B cell (primary cell): ENCODE data around the gene LRCH2.

Source experiments
- EZH2 ChIP-seq: IDR thresholded peaks from 2 replicates; pipeline ENCODE4 v1.6.1; 2012; ENCODE audit warnings: borderline replicate concordance, low read depth, mild to moderate bottlenecking, moderate library complexity, low read length; ENCODE audit not compliant: insufficient read depth, poor library complexity, severe bottlenecking
- TF ChIP-seq, protein P1 (sequence below): fragments of 200-600 bp; IDR thresholded peaks from one replicate; pipeline ENCODE4 v1.8.0; 2022; ENCODE audit warnings: antibody characterized with exemption, mild to moderate bottlenecking

DNA sequence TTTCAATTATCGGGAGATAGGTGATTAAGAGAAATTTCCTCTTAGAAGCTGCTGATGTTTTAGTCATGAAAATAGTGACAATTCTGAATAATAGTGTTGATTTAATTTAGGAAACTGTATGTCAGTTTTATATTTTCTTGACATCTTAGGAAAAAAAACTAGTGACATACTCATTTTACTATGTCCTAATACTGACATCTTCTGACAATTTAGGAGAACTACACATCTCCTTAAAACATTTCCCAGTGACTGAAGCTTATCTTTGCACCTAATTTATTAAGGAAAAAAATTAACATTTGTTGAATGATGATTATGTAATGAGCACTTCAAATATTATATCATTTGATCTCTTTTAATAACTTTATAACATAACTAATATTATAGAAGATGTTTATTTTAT lies 86.7 kb downstream of the LRCH2 start:
- TF ChIP-seq, protein P1, sequence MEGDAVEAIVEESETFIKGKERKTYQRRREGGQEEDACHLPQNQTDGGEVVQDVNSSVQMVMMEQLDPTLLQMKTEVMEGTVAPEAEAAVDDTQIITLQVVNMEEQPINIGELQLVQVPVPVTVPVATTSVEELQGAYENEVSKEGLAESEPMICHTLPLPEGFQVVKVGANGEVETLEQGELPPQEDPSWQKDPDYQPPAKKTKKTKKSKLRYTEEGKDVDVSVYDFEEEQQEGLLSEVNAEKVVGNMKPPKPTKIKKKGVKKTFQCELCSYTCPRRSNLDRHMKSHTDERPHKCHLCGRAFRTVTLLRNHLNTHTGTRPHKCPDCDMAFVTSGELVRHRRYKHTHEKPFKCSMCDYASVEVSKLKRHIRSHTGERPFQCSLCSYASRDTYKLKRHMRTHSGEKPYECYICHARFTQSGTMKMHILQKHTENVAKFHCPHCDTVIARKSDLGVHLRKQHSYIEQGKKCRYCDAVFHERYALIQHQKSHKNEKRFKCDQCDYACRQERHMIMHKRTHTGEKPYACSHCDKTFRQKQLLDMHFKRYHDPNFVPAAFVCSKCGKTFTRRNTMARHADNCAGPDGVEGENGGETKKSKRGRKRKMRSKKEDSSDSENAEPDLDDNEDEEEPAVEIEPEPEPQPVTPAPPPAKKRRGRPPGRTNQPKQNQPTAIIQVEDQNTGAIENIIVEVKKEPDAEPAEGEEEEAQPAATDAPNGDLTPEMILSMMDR = peak; percentile 12
- no peak for TF ChIP-seq EZH2
